ENCODE results near the gene PAEP. TPM values are rescaled to one million over a fixed set of nuclear protein-coding genes. Genes with fewer than 3 reads are reported as not detected.

The PAEP gene
- total RNA-seq, 1 donor from 2014 or later = not detected

- TF ChIP-seq CTCF (IDR thresholded peaks at IDR 0.05) = no peak
- Histone ChIP-seq H3K27ac (no peak overlapping the region), H3K4me1 (no peaks in the 10 kb centered on the region), H3K27me3 (no peaks in the 10 kb centered on the region), H3K4me3 (no peak overlapping the region), H3K36me3 (no peaks in the 10 kb centered on the region), H3K9me3 (no peaks in the 10 kb centered on the region)
- intact Hi-C loops (cut with DNase I) = no loop called here
- DNase-seq (ENCODE audit: low spot score in 2 of 2) = no peak
These were observed 15.7 kb downstream of the PAEP start for GRCh38 chr9:135577256-135577655.

- H3K4me3 ChIP-seq = no peak overlapping the region
These were observed 17.8 kb downstream of the PAEP start for GRCh38 chr9:135579356-135579755.

DNA sequence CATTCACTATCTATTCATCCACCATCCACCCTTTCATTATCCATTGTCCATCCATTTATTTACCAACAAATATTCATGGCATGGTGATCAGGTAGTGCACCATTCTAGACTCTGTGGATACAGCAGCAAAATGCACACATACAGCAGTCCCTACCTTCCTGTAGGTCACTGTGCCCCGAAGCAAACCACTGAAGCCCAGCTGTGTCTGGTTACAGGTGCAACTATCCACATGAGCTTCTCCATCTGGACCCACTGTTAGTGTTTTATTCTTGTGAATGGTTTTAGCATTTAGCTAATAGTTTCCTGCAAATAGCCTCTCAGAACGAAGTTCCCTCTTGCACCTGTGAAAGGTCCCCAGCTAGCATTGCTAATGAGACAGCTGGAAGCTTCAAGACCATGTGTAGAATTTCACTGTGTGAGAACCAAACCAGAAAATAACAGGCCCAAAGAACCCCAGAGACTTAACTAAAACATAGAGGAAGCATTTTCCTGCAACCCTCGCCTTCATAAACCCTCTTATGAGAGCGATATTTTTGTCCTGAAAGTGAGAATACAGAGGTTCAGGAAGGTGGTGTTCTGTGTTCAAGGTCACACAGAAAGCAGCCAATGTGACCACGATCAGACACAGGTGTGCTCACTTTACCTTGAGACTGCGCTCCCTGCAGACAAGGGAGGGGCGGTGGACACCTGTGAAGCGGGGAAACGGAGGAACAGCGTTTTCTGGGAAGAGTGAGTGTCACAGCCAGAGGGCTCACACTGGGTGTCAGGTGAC is 18.5 kb downstream of the PAEP start:
- no peaks in the 10 kb centered on the region for H3K36me3 ChIP-seq
- no peak for DNase-seq (ENCODE audit: low spot score in 2 of 2)
- no peak overlapping the region for H3K27ac ChIP-seq
- no peaks in the 10 kb centered on the region for H3K27me3 ChIP-seq
- TF ChIP-seq CTCF (IDR thresholded peaks at IDR 0.05) = no peak
- H3K4me1 ChIP-seq = no peaks in the 10 kb centered on the region
- no peak overlapping the region for H3K4me3 ChIP-seq
- H3K9me3 ChIP-seq = no peaks in the 10 kb centered on the region
- intact Hi-C loops (cut with DNase I) = no loop called here

More at GRCh38 chr9:135579356-135579755, 17.8 kb downstream of the PAEP start:
- no peaks in the 10 kb centered on the region for H3K27me3 ChIP-seq
- no peaks in the 10 kb centered on the region for H3K36me3 ChIP-seq
- TF ChIP-seq CTCF (IDR thresholded peaks at IDR 0.05) = no peak
- no peak overlapping the region for H3K27ac ChIP-seq
- intact Hi-C loops (cut with DNase I) = no loop called here
- no peak for DNase-seq (ENCODE audit: low spot score in 2 of 2)
- H3K4me1 ChIP-seq = no peaks in the 10 kb centered on the region
- H3K9me3 ChIP-seq = no peaks in the 10 kb centered on the region

DNA sequence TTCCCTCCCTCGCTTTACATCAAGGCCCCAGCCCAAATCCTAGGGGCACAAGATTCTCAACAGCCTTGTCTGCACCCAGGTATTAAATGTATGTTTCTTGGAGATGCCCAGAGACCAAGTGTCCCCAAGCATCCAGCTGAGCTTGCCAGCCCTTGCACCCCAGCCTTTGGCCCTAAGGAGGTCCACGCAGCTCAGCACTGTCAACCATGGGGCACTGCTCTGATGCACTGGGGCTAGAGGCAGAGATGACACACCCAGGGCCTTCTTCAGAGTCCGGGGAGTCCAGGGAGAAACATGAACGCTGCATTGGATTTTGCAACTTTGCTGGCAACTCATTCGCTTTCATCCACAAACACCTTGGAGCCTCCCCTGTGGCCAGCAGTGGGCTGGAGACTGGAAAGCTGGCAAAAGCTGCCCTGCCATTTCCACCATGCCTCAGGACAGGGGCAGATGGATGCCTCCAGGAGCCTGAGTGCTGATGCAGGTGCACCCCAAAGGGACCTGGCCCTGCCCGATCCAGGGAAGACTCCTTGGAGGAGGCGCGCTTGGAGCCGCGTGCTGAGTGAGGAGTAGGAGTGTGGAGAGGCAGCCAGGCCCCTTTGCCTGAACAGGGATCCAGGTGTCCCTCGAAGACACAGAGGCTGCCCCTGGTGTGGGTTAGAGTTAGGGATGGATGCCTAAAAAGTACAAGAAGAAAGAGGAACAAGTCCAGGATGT is 19.3 kb downstream of the PAEP start:
- no peak for DNase-seq (ENCODE audit: low spot score in 2 of 2)
- no peak overlapping the region for H3K4me3 ChIP-seq
- no peaks in the 10 kb centered on the region for H3K4me1 ChIP-seq
- H3K27me3 ChIP-seq = no peaks in the 10 kb centered on the region
- TF ChIP-seq CTCF (IDR thresholded peaks at IDR 0.05) = no peak
- H3K9me3 ChIP-seq = no peaks in the 10 kb centered on the region
- H3K27ac ChIP-seq = no peak overlapping the region
- intact Hi-C loops (cut with DNase I) = no loop called here
- no peaks in the 10 kb centered on the region for H3K36me3 ChIP-seq

GRCh38 chr9:135581636-135582426 is 20.3 kb downstream of the PAEP start:
- H3K27me3 ChIP-seq = no peaks in the 10 kb centered on the region
- H3K36me3 ChIP-seq = no peaks in the 10 kb centered on the region
- no peak overlapping the region for H3K4me3 ChIP-seq
- no peaks in the 10 kb centered on the region for H3K4me1 ChIP-seq
- DNase-seq (ENCODE audit: low spot score in 2 of 2) = no peak
- no peaks in the 10 kb centered on the region for H3K9me3 ChIP-seq
- no peak overlapping the region for H3K27ac ChIP-seq
- no peak for TF ChIP-seq CTCF (IDR thresholded peaks at IDR 0.05)
- intact Hi-C loops (cut with DNase I) = no loop called here

Data from ascending aorta (tissue), 2 donors.